Spleen (tissue), 7 donors: ENCODE data around the gene LCE1A.

Experiments
- CTCF ChIP-seq, 11 experiments: fragments of 200-600 bp in 7 of 11; fragments of 450-650 bp in 4 of 11; sonication (generic) in 4 of 11; IDR thresholded peaks in 8 of 11; conservative IDR thresholded peaks in 3 of 11; 1 replicate in 7 of 11; 2 replicates in 4 of 11; pipeline versions ENCODE4 v1.4.0 to v1.8.0; 2016 to 2021; ENCODE audit warnings: antibody characterized with exemption in 11 of 11, inconsistent platforms in 4 of 11, mild to moderate bottlenecking in 1 of 11
- POLR2A ChIP-seq, 3 donors: fragments of 450-650 bp; IDR thresholded peaks; one replicate each; pipeline ENCODE4 v1.5.1; 2017; ENCODE audit warnings: antibody characterized with exemption in 3 of 3, mild to moderate bottlenecking in 1 of 3
- POLR2AphosphoS5 ChIP-seq, 3 donors: sonication (generic); formaldehyde crosslinking; IDR thresholded peaks; one replicate each; pipeline ENCODE4 v1.5.1; 2017; ENCODE audit warnings: antibody characterized with exemption in 3 of 3
- donor health status: DM: no; HTN: no; CAD: no; lungs with moderate emphysema.
- donor health status: DM: no; HTN: no; CAD: no.
- donor health status: DM: no; HTN: no; CAD: no.

- TF ChIP-seq CTCF (IDR thresholded peaks at IDR 0.05 in 8 of 11, conservative IDR thresholded peaks at IDR 0.05 in 3 of 11) (no peak), POLR2A (IDR thresholded peaks at IDR 0.05) (no peak), POLR2AphosphoS5 (IDR thresholded peaks at IDR 0.05) (no peak)
These were observed 30.8 kb downstream of the LCE1A start for GRCh38 chr1:152858062-152858461.
